Stimulated activated naive B cell treated with anti-CD40 and anti-IgM and Interleukin-4, amounts not matched to agents 10 μg/mL and 1 μg/mL and 100 μg/mL, for 72 hours (primary cell): ENCODE measurements around the gene EEPD1.
"Not testable (repeated sequence)": the region's sequence is repeated elsewhere in the genome, so short reads cannot be mapped to it uniquely, and the experiment has no call there.

Source experiments
- ATAC-seq, 2 donors: fragments of 150-1000 bp; cut with Tn5 transposase; replicated peaks; 2 replicates each; pipeline ENCODE4 v1.10.0; 2021; ENCODE audit warnings: moderate library complexity in 1 of 2
- DNase-seq: peaks from one replicate; pipeline ENCODE4 v3.0.0; 2021
- H3K27ac Mint-ChIP-seq: one replicate; pipeline ENCODE4 v1.8.0; 2022; ENCODE audit warnings: mild to moderate bottlenecking, mixed read lengths
- H3K27me3 Mint-ChIP-seq, 2 donors: one replicate each; pipeline ENCODE4 v1.8.0; 2022; ENCODE audit warnings: mixed read lengths in 2 of 2
- H3K36me3 Mint-ChIP-seq, 2 donors: one replicate each; pipeline ENCODE4 v1.8.0; 2022; ENCODE audit warnings: mixed read lengths in 2 of 2, mild to moderate bottlenecking in 1 of 2
- H3K4me1 Mint-ChIP-seq, 2 donors: one replicate each; pipeline ENCODE4 v1.8.0; 2022; ENCODE audit warnings: mixed read lengths in 2 of 2, mild to moderate bottlenecking in 1 of 2
- H3K4me3 Mint-ChIP-seq, 2 donors: one replicate each; pipeline ENCODE4 v1.8.0; 2022; ENCODE audit warnings: mild to moderate bottlenecking in 2 of 2, mixed read lengths in 2 of 2, moderate library complexity in 1 of 2
- H3K9me3 Mint-ChIP-seq, 2 donors: one replicate each; pipeline ENCODE4 v1.8.0; 2022; ENCODE audit warnings: mixed read lengths in 2 of 2, mild to moderate bottlenecking in 1 of 2

The EEPD1 gene

DNA sequence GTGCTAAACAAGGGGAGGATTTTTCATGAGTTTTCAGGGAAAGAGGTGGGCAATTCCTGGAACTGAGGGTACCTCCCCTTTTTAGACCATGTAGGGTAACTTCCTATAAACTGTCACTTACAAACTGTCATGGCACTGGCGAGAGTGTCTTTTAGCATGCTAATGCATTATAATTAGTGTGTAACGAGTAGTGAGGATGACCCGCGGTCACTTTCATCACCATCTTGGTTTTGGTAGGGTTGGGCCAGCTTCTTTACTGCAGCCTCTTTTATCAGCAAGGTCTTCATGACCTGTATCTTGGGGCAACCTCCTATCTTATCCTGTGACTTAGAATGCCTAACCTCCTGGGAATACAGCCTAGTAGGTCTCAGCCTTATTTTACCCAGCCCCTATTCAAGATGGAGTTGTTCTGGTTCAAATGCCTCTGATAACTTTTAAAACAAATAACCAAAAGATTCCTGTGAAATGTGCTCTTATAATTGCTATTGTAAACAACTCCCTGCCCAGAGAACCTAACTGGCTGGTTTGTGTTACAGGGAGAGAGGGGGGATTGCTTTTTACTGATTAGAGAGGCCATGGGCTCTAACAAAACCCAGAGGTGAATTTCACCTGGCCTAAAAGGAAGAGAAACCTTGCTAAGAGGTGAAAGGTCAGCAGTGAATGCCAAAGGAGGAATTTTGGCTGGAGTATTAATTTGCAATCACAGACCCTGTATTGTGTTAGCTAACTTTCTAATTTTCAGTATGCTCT lies 64.3 kb downstream of the EEPD1 start:
- Mint-ChIP-seq H3K36me3 (no peaks in the 10 kb centered on the region), H3K4me3 (no peak overlapping the region), H3K9me3 (no peaks in the 10 kb centered on the region), H3K27ac (no peak overlapping the region), H3K4me1 (no peaks in the 10 kb centered on the region), H3K27me3 (peaks cover 6 to 8% of the 10 kb centered on the region in 2 donors)
- ATAC-seq (no peak), DNase-seq (no peak)

DNA sequence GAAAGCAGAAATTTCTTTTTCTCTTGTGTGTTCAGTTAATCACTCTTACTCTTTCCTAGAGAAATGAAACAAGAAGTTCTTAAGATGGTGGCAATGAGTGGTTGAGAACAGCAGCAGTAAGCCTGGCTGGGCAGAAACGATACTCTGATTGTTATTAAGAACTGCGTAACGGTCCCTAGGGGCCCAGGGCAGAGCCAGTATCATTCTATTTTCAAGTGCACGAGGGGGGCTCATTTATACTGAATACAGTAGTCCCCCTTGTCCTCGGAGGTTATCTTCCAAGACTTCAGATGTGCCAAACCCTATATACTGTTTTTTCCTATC lies 64.9 kb downstream of the EEPD1 start:
- Mint-ChIP-seq H3K4me3 (no peak overlapping the region), H3K36me3 (no peaks in the 10 kb centered on the region), H3K27ac (no peak overlapping the region), H3K9me3 (no peaks in the 10 kb centered on the region), H3K27me3 (peaks cover 6 to 8% of the 10 kb centered on the region in 2 donors), H3K4me1 (no peaks in the 10 kb centered on the region)
- DNase-seq = no peak
- no peak for ATAC-seq

DNA sequence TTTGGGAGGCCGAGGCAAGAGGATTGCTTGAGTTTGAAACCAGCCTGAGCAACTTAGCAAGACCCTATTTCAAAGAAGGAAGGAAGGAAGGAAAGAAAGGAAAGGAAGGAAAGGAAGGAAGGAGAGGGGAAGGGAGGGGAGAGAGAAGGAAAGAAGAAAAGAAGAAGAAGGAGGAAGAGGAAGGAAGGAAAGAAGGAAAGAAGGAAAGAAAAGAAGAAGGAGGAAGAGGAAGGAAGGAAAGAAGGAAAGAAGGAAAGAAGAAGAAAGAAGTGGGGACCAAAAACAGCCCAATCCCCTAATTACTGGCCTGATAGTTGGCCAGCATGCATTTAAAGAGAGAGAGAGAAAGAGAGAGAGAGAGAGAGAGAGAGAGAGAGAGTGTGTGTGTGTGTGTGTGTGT lies 66.4 kb downstream of the EEPD1 start:
- H3K36me3 Mint-ChIP-seq = no peaks in the 10 kb centered on the region
- ATAC-seq = no peak
- no peak for DNase-seq
- no peak overlapping the region for H3K27ac Mint-ChIP-seq
- peaks cover 0 to 4% of the 10 kb centered on the region in 2 donors for H3K27me3 Mint-ChIP-seq
- no peaks in the 10 kb centered on the region for H3K4me1 Mint-ChIP-seq
- H3K9me3 Mint-ChIP-seq = no peaks in the 10 kb centered on the region
- no peak overlapping the region for H3K4me3 Mint-ChIP-seq

DNA sequence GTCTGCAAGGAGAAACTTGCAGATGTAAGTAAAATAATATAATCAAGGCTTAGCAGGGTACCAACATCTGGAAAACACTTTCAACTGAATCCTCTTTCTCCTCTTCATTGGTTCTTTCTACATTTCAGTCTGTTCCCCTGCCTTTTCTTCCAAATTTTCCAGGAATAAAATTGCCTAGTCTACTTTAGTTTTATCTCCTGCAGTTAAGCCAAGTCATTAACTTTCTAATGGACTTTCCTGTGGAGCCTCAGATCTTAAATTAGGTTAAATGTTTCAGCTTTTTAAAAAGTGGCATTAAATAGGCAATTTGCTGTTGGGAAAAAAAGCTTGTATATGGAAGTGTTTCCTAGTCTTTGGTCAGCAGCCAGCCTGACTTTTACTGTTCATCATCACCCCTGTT lies 70.8 kb downstream of the EEPD1 start:
- Mint-ChIP-seq H3K4me3 (no peak overlapping the region), H3K27ac (no peak overlapping the region), H3K9me3 (no peaks in the 10 kb centered on the region), H3K27me3 (peaks cover 0 to 13% of the 10 kb centered on the region in 2 donors), H3K4me1 (peaks cover 2 to 6% of the 10 kb centered on the region in 2 donors), H3K36me3 (no peaks in the 10 kb centered on the region)
- ATAC-seq (no peak), DNase-seq (no peak)

GRCh38 chr7:36224934-36225858 lies 72.1 kb downstream of the EEPD1 start:
- DNase-seq (no peak), ATAC-seq (peak in 1 of 2 donors; percentile 8)
- H3K9me3 Mint-ChIP-seq = no peaks in the 10 kb centered on the region
- peaks cover 0 to 8% of the 10 kb centered on the region in 2 donors for H3K27me3 Mint-ChIP-seq
- H3K4me3 Mint-ChIP-seq = no peak overlapping the region
- no peaks in the 10 kb centered on the region for H3K36me3 Mint-ChIP-seq
- H3K4me1 Mint-ChIP-seq = peaks cover 2 to 6% of the 10 kb centered on the region in 2 donors
- no peak overlapping the region for H3K27ac Mint-ChIP-seq

DNA sequence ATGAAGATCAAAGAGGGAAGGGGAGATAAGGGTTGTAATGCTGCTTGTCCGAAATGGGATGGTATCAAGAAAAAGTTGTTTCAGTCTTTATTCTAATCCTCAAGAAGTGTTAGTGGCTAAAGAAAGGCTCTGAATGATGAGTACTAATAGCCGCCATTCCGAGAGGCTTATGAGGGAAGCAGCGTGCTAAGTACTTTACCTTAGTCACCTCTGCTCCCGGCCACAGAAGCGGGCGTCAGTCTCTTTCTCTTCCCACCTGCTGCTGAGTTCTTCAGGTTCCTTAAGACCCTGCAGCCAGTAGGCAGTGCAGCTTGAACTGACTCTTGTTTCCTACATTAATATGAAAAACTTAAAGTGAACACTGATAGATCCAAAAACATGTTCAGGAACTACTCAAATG lies 73.1 kb downstream of the EEPD1 start:
- Mint-ChIP-seq H3K27me3 (peaks cover 0 to 8% of the 10 kb centered on the region in 2 donors), H3K9me3 (no peaks in the 10 kb centered on the region), H3K4me3 (no peak overlapping the region), H3K4me1 (peaks cover 2 to 6% of the 10 kb centered on the region in 2 donors), H3K36me3 (no peaks in the 10 kb centered on the region), H3K27ac (no peak overlapping the region)
- DNase-seq (no peak), ATAC-seq (no peak)

- no peaks in the 10 kb centered on the region for H3K36me3 Mint-ChIP-seq
- H3K27me3 Mint-ChIP-seq = peaks cover 0 to 8% of the 10 kb centered on the region in 2 donors
- no peaks in the 10 kb centered on the region for H3K9me3 Mint-ChIP-seq
- peaks cover 2 to 6% of the 10 kb centered on the region in 2 donors for H3K4me1 Mint-ChIP-seq
- no peak for DNase-seq
- H3K4me3 Mint-ChIP-seq = no peak overlapping the region
- no peak overlapping the region for H3K27ac Mint-ChIP-seq
- ATAC-seq = no peak
Observed at GRCh38 chr7:36227223-36227622, 74.2 kb downstream of the EEPD1 start.

GRCh38 chr7:36228039-36228438 lies 75.0 kb downstream of the EEPD1 start:
- ATAC-seq (no peak), DNase-seq (no peak)
- Mint-ChIP-seq H3K4me3 (no peak overlapping the region), H3K27ac (no peak overlapping the region), H3K9me3 (no peaks in the 10 kb centered on the region), H3K27me3 (peaks cover 0 to 8% of the 10 kb centered on the region in 2 donors), H3K36me3 (no peaks in the 10 kb centered on the region), H3K4me1 (peaks cover 2 to 6% of the 10 kb centered on the region in 2 donors)

DNA sequence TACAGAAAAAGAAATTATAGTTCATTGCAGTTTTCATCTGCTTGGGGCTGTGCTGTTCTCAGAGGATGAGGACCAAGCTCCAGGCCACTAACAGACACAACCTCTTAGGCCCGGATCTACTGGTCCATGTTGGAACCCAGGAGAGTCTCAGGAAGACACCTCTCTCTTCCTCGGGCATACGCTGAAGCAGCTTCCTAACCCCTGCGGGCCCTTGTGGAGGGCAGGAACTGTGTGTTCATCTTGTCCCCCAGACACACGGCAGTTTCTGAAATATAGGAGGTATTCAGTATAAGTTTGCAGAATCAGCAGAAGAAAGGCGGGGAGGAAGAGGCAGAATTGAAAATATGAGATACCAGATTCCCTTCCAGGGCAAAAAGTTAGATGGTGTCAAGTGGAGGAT lies 78.4 kb downstream of the EEPD1 start:
- DNase-seq (no peak), ATAC-seq (no peak)
- peaks cover 0 to 3% of the 10 kb centered on the region in 2 donors for H3K36me3 Mint-ChIP-seq
- H3K27me3 Mint-ChIP-seq = no peaks in the 10 kb centered on the region
- peaks cover 5 to 6% of the 10 kb centered on the region in 2 donors for H3K9me3 Mint-ChIP-seq
- H3K4me3 Mint-ChIP-seq = no peak overlapping the region
- H3K4me1 Mint-ChIP-seq = no peaks in the 10 kb centered on the region
- H3K27ac Mint-ChIP-seq = no peak overlapping the region

DNA sequence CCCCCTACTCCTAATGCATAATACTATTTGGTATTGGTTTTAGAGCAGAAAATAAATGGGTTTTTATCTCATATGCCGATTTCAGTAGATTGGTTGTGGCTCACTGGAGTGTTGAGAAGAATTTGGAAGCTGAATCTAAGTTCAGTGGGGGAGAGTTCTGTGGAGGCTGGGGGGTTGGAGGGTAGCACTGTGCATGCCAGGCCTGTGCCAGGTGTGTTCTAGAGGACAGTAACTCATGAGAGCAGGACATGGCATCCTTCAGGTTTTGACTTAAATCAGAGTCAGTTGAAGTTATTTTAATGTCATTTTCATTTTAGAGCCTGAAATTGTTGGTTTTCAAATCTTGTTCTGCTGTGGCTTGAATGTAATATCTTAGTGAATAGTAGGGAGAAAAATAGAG lies 79.5 kb downstream of the EEPD1 start:
- H3K27me3 Mint-ChIP-seq = no peaks in the 10 kb centered on the region
- H3K9me3 Mint-ChIP-seq = peaks cover 5 to 6% of the 10 kb centered on the region in 2 donors
- no peak overlapping the region for H3K27ac Mint-ChIP-seq
- ATAC-seq (no peak), DNase-seq (no peak)
- H3K36me3 Mint-ChIP-seq = peaks cover 0 to 3% of the 10 kb centered on the region in 2 donors
- H3K4me1 Mint-ChIP-seq = no peaks in the 10 kb centered on the region
- H3K4me3 Mint-ChIP-seq = no peak overlapping the region

GRCh38 chr7:36232971-36233550 lies 80.0 kb downstream of the EEPD1 start:
- Mint-ChIP-seq H3K9me3 (peaks cover 5 to 6% of the 10 kb centered on the region in 2 donors), H3K4me3 (no peak overlapping the region), H3K4me1 (no peaks in the 10 kb centered on the region), H3K27me3 (no peaks in the 10 kb centered on the region), H3K27ac (peak overlapping the region; percentile 75), H3K36me3 (peaks cover 0 to 3% of the 10 kb centered on the region in 2 donors)
- DNase-seq (no peak), ATAC-seq (no peak)

GRCh38 chr7:36236073-36236472 lies 83.0 kb downstream of the EEPD1 start:
- Mint-ChIP-seq H3K4me3 (no peak overlapping the region), H3K27me3 (no peaks in the 10 kb centered on the region), H3K4me1 (no peaks in the 10 kb centered on the region), H3K27ac (no peak overlapping the region), H3K36me3 (peaks cover 0 to 3% of the 10 kb centered on the region in 2 donors), H3K9me3 (peaks cover 5 to 6% of the 10 kb centered on the region in 2 donors)
- ATAC-seq (no peak), DNase-seq (no peak)

DNA sequence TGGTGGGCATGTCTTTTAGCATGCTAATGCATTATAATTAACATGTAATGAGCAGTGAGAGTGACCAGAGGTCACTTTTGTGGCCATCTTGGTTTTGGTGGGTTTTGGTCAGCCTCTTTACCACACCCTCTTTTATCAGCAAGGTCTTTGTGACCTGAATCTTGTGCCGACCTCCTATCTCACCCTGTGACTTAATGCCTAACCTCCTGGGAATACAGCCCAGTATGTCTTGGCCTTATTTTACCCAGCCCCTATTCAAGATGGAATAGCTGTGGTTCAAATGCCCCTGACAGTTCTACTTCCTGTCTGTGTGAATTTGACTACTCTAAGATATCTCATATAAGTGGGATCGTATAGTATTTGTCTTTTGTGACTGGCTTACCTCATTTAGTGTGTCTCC lies 85.1 kb downstream of the EEPD1 start:
- peaks cover 0 to 3% of the 10 kb centered on the region in 2 donors for H3K36me3 Mint-ChIP-seq
- no peak overlapping the region for H3K4me3 Mint-ChIP-seq
- no peaks in the 10 kb centered on the region for H3K27me3 Mint-ChIP-seq
- H3K27ac Mint-ChIP-seq = no peak overlapping the region
- DNase-seq (no peak), ATAC-seq (no peak)
- H3K4me1 Mint-ChIP-seq = no peaks in the 10 kb centered on the region
- H3K9me3 Mint-ChIP-seq = peaks cover 5 to 6% of the 10 kb centered on the region in 2 donors

- ATAC-seq, H3K4me3 Mint-ChIP-seq, H3K27ac Mint-ChIP-seq, H3K9me3 Mint-ChIP-seq, DNase-seq, H3K36me3 Mint-ChIP-seq, H3K27me3 Mint-ChIP-seq, H3K4me1 Mint-ChIP-seq: not testable (repeated sequence)
Observed at GRCh38 chr7:36243356-36243755, 90.3 kb downstream of the EEPD1 start.
